HuH-7 (cell line): ENCODE data around the gene MPV17L2.
A peak's percentile ranks its signal among the peaks of the same experiment; 100 is the strongest.

Source experiments
- DNase-seq: peaks from one replicate; pipeline ENCODE4 v3.0.0; 2011; ENCODE audit warnings: low spot score

MPV17L2 gene

GRCh38 chr19:18218600-18218999 is 25.6 kb downstream of the MPV17L2 start:
- DNase-seq = no peak

- no peak for DNase-seq
Observed at GRCh38 chr19:18219911-18220631, 27.1 kb downstream of the MPV17L2 start.

GRCh38 chr19:18220632-18221275 is 27.7 kb downstream of the MPV17L2 start:
- peak; percentile 59 for DNase-seq

GRCh38 chr19:18221815-18222725 is 29.1 kb downstream of the MPV17L2 start:
- DNase-seq = no peak

- DNase-seq = peak; percentile 86
Observed at GRCh38 chr19:18223860-18224524, 31.0 kb downstream of the MPV17L2 start.

GRCh38 chr19:18224525-18225354 is 31.7 kb downstream of the MPV17L2 start:
- DNase-seq = peak; percentile 94

GRCh38 chr19:18225355-18225701 is 32.3 kb downstream of the MPV17L2 start:
- no peak for DNase-seq

- peak; percentile 59 for DNase-seq
Observed at GRCh38 chr19:18225702-18226468, 32.9 kb downstream of the MPV17L2 start, which contains the start of gene PDE4C. Gene PDE4C (minus strand): TSS chr19:18226438. CDS start chr19:18226415, 23 bp downstream.

GRCh38 chr19:18226956-18227780 is 34.1 kb downstream of the MPV17L2 start:
- DNase-seq = no peak

GRCh38 chr19:18227781-18228271 is 34.8 kb downstream of the MPV17L2 start:
- no peak for DNase-seq

GRCh38 chr19:18229474-18229873 is 36.5 kb downstream of the MPV17L2 start:
- DNase-seq = no peak

GRCh38 chr19:18229915-18230314 is 36.9 kb downstream of the MPV17L2 start:
- DNase-seq = no peak

- DNase-seq = no peak
Observed at GRCh38 chr19:18230941-18231734, 38.1 kb downstream of the MPV17L2 start.

- DNase-seq = no peak
Observed at GRCh38 chr19:18231775-18232174, 38.8 kb downstream of the MPV17L2 start.

- DNase-seq = peak; percentile 59
Observed at GRCh38 chr19:18232540-18233223, 39.7 kb downstream of the MPV17L2 start.

- DNase-seq = peak; percentile 91
Observed at GRCh38 chr19:18233224-18233825, 40.3 kb downstream of the MPV17L2 start.

GRCh38 chr19:18234194-18234593 is 41.2 kb downstream of the MPV17L2 start:
- no peak for DNase-seq
